GM12872 (cell line): ENCODE measurements around the gene SUFU.
A peak's percentile ranks its signal among the peaks of the same experiment; 100 is the strongest.

Experiments
- TF ChIP-seq, protein P1 (sequence below): IDR thresholded peaks from 3 replicates; pipeline ENCODE4 v1.5.1; 2011; ENCODE audit warnings: low read depth, mild to moderate bottlenecking, low read length, moderate library complexity; ENCODE audit not compliant: insufficient read depth

SUFU gene

DNA sequence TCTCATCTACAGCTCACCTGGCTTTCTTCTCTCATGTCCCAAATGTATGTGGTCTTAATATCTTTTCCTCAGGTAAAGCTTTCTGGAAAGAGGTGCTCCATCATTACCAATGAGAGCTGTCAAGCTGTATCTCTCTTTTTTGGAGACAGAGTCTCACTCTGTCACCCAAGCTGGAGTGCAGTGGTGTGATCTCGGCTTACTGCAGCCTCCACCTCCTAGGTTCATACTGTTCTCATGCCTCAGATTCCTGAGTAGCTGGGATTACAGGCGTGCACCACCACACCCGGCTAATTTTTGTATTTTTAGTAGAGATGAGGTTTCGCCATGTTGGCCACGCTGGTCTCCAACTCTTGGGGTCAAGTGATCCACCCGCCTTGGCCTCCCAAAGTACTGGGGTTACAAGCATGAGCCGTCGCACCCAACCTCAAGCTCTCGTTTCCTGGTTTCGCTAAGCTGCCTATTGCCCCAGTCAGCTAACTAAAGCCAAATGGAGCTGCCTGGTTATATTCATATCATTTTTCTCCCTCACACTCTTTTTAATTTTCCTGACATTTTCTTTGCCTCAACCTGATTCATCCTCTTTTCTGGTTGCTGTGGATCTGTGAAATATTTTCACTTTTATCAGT, 60.5 kb downstream of the SUFU start:
- TF ChIP-seq, protein P1, sequence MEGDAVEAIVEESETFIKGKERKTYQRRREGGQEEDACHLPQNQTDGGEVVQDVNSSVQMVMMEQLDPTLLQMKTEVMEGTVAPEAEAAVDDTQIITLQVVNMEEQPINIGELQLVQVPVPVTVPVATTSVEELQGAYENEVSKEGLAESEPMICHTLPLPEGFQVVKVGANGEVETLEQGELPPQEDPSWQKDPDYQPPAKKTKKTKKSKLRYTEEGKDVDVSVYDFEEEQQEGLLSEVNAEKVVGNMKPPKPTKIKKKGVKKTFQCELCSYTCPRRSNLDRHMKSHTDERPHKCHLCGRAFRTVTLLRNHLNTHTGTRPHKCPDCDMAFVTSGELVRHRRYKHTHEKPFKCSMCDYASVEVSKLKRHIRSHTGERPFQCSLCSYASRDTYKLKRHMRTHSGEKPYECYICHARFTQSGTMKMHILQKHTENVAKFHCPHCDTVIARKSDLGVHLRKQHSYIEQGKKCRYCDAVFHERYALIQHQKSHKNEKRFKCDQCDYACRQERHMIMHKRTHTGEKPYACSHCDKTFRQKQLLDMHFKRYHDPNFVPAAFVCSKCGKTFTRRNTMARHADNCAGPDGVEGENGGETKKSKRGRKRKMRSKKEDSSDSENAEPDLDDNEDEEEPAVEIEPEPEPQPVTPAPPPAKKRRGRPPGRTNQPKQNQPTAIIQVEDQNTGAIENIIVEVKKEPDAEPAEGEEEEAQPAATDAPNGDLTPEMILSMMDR = no peak

DNA sequence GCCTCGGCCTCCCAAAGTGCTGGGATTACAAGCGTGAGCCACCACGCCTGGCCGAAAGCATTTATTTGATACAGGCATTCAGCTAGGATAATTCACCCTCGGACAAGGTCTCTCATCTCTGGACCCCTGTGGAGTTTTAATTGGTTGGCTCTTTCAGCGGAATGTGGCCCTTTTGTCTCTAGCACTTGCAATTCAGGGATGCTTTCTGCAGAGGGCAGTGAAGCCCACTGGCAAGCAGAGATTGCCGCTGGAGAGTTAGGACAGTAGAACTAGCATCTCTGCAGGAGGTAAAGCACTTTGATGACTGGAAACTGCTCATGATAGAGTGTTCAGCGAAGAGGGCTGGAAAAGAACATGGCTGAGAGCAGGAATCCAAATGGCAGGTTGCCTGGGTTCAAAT, 62.0 kb downstream of the SUFU start:
- TF ChIP-seq, protein P1 = 0 out of 3 replicates have a peak, but pooled peaks have one; percentile 11

DNA sequence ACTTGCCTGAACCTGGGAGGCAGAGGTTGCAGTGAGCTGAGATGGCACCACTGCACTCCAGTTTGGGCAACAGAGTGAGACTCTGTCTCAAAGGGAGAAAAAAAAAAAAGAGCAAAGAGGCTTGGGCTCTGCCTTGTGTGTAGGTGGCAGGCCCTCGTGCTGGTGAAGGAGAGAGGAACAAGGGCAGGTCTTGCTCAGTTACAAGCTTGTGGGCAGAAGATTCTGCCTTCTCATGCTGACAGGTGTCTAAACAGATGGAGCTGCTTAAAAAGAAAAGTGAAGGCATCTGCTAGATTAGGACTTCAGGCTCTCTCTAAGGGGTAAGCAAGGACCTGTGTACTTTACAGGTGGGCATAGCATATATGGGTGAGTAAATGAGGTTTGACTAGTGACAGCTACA, 75.0 kb downstream of the SUFU start:
- TF ChIP-seq, protein P1 = no peak

DNA sequence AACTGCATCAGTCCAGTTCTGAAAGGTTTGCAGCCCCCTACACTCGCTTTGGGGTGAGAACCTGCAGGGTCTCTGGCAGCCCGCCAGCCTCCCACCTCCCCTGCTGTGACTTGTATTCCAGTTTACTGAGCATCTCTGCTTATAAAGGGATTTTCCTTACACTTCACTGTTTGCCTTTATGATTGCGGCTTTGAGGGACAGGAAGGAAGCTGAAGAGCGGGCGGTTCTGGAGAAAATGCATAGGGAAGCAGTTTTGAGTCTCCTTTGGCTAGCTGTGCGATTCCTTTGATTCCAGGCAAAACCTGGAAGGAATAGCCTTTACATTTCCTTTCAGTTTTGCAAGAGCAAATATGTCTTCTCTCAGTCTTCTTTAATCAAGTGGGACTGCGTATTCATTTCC, 75.6 kb downstream of the SUFU start:
- TF ChIP-seq, protein P1 = no peak

DNA sequence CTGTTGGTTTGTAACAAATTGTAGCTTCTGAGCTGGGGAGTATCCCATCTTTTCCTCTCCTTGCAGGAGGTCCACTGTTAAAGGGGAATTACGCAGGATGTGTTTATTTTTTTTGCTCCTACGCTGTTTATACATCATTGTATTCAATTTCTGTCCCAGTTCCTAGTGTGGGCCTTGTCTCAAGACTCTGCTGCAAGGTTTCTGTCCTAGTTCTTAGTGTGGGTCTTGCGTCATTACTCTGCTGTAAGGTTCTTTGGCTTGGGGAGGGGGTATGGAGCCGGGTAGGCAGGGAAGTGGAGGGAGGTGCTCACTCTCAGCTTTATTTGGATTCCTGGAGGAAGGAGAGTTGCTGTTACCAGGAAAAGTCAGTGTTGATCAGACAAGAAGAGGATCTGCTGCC, 76.5 kb downstream of the SUFU start:
- TF ChIP-seq, protein P1 = no peak

DNA sequence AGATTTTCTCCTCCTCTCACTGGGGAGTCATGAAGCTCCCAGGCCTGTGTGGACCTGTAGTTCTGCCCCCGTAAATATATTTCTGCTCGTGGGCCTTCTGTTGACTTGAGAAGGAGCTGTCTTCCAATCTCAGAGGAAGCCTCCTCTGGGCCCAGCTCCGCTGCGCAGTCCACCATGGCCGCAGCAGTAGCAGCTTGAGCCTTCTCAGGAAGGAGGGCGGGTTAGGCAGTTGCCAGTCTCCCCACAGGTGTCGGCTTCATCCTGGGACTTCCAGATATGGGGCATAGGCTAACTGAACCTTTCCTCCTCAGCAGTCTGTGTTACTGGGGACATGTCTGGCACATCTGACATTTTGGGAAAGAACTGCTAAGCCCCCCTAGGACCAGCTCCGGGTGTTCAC, 77.6 kb downstream of the SUFU start:
- TF ChIP-seq, protein P1 = no peak

DNA sequence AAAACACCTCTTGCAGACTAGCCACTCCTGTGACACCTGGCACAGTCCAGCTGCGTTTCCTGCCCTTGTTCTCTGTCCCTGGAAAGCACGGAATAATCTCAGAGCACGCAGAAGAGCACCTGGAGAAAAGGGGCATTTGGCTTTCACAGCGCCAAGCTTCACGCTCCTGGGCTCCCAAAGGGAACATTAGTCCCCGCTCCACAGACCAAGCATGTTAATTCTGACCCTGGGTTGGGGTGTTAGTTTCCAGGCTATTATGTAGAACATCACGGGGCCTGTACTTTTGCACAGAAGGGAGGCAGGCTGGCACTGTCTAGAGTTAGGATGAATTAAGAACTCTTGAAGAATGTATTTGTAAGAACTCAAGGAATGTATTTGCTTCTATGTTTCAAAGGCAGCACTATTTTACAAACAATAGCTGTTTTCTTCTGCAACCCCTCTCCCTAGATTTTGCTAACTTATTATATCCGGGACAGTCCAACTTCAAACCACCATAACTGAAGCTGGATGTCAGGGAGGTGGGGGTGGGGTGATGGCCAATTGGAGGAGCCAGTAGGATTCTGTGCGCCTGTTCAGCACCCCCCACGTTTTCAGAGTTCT, 78.3 kb downstream of the SUFU start:
- TF ChIP-seq, protein P1 = no peak
